T1000 (cell line): ENCODE data around the gene CCL8.

Experiments
- DNase-seq: peaks from one replicate; lab custom pipeline; 2025; ENCODE audit warnings: mixed read lengths; lab: John Stamatoyannopoulos, UW

The CCL8 gene

GRCh38 chr17:34367486-34368195 lies 48.4 kb downstream of the CCL8 start:
- no peak for DNase-seq

DNA sequence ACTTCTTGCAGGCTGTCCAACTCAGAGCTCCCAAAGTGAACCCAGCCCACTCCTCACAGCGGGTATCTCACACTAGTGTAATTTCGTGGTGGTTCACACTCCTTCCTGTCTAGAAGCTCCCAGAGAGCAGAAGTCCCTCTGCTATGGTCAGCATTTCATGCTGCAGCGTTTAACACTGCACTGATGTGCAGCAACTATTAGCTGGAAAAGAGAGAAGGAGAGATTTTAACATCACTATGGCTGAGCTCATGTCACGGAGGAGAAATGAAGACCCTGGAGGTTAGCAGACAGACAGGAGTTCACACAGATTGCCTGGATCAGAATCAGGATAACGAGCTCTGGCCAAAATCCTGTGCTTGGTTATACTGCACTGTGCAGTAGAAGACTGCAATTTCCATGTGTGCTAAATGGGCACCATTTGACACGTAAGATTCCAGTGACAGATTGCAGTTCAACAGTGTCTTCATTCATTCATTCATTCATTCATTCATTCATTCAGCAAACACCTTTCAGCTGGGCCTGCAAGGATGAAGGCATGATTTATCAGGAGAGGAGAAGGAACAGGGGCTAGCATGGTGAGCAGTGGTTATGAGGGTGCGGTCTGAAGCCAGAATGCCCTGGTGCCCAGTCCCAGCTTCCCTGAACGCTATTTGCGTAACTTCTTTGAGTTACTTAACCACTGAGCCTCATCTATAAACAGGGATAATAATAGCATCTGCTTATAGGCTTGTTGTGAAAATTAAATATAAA lies 49.1 kb downstream of the CCL8 start:
- no peak for DNase-seq

- DNase-seq, result no peak
Measured at GRCh38 chr17:34368946-34369500, 49.8 kb downstream of the CCL8 start.

- DNase-seq, result no peak
Measured at GRCh38 chr17:34369571-34369970, 50.3 kb downstream of the CCL8 start.

DNA sequence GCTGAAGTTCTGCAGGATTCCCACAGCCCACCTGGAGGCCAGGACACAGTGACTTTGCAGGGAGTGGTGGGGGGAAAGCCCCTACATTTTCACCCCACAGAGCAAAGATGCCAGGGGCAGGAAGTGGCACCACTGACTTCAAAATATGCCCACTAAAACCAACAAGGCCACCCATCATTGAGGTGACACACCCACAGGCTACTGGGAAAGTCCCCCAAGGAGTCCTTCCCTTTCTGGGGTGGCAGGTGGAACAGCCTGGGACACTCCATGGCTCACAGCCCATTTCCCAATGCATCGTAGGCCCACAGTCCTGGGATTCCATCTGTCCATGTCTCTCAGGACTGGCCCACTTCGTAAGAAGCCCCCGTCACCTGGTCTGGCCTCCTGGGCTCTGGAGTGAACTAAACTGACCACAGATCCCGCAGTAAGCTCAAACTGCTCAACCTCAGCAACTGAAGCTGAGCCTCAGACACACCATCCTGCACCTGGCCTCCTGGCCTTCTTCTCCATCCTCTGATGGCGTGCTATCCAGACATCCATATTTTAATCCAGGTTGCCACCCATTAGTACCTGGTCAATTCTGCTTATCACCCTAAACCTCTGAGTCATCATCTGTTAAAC lies 51.3 kb downstream of the CCL8 start:
- no peak for DNase-seq

DNA sequence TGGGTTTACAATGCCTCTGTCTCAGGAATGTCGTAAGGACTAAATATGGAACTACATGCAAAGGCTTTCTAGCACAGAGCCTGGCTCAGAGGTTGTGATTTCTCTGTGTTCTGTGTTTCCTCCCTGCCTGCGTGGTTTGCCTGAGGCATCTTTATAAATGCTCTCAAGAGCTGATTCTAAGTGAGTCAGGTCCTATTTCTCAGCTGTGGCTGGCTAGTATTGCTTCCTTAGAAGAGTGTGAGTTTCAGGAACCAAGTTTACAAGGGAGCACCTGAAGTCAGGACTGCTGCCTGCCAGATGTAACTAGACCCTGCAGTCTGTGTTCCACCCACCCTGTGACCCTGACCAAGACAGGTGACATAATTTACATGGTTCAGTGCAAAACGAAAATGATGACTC lies 51.8 kb downstream of the CCL8 start:
- DNase-seq, result no peak
